Measurements from ENCODE around the gene CDH4.

The CDH4 gene

GRCh38 chr20:61784801-61785566, 532.9 kb downstream of the CDH4 start:
- no peak for DNase-seq (ENCODE audit: low read depth in 2 of 2)

DNA sequence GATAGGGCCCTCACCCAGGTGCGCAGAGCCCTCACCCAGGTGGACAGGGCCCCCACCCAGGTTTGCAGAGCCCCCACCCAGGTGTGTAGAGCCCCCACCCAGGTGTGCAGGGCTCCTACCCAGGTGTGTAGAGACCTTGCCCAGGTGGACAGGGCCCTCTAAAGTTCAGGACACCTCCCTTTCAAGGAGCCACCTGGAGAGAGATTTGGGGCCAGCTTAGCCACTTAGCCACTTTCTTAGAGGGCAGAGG, 533.4 kb downstream of the CDH4 start:
- no peak overlapping the region for H3K4me3 ChIP-seq (replicated peaks in 1 of 2; ENCODE audit: low read depth in 2 of 2, low read length in 2 of 2)
- no peak for TF ChIP-seq CTCF (IDR thresholded peaks at IDR 0.05; ENCODE audit: low read depth, low read length)
- DNase-seq (ENCODE audit: low read depth in 2 of 2), result no peak

More at GRCh38 chr20:61784801-61785566, 532.9 kb downstream of the CDH4 start:
- no peak for TF ChIP-seq CTCF (IDR thresholded peaks at IDR 0.05; ENCODE audit: low read depth, low read length)
- H3K4me3 ChIP-seq (replicated peaks in 1 of 2; ENCODE audit: low read depth in 2 of 2, low read length in 2 of 2), result no peak overlapping the region

- TF ChIP-seq CTCF (IDR thresholded peaks at IDR 0.05; ENCODE audit: low read depth, low read length), result no peak
- no peak for DNase-seq (ENCODE audit: low read depth in 2 of 2)
- no peak overlapping the region for H3K4me3 ChIP-seq (replicated peaks in 1 of 2; ENCODE audit: low read depth in 2 of 2, low read length in 2 of 2)
These were observed 534.2 kb downstream of the CDH4 start for GRCh38 chr20:61786230-61786629.

- TF ChIP-seq CTCF (IDR thresholded peaks at IDR 0.05; ENCODE audit: low read depth, low read length), result no peak
- H3K4me3 ChIP-seq (replicated peaks in 1 of 2; ENCODE audit: low read depth in 2 of 2, low read length in 2 of 2), result no peak overlapping the region
- no peak for DNase-seq (ENCODE audit: low read depth in 2 of 2)
These were observed 536.3 kb downstream of the CDH4 start for GRCh38 chr20:61788343-61788742.

- DNase-seq (ENCODE audit: low read depth in 2 of 2), result no peak
- TF ChIP-seq CTCF (IDR thresholded peaks at IDR 0.05; ENCODE audit: low read depth, low read length), result no peak
- H3K4me3 ChIP-seq (replicated peaks in 1 of 2; ENCODE audit: low read depth in 2 of 2, low read length in 2 of 2), result no peak overlapping the region
These were observed 537.3 kb downstream of the CDH4 start for GRCh38 chr20:61789329-61789728.

DNA sequence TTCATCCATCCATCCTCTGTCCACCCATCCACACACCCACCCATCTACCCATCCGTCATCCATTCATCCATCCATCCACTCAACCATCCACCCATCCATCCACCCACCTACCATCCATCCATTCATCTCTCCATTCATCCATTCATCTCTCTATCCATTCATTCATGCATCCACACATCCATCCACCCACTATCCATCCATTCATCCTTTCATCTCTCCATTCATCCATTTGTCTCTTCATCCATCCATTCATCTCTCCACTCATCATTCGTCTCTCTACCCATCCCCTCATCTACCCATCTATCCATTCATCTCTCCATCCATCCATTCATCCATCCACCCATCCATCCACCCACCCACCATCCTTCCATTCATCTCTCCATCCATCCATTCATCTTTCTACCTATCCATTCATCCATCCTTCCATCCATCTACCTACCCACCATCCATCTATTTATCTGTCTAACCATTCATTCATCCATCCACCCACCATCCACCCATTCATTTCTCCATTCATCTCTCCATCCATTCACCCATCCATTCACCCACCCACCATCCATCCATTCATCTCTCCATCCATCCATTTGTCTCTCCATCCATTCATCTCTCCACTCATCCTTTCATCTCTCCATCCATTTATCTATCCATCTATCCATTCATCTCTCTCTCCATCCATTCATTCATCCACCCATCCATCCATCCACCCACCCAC, 538.2 kb downstream of the CDH4 start:
- H3K4me3 ChIP-seq (replicated peaks in 1 of 2; ENCODE audit: low read depth in 2 of 2, low read length in 2 of 2), result no peak overlapping the region
- no peak for DNase-seq (ENCODE audit: low read depth in 2 of 2)
- no peak for TF ChIP-seq CTCF (IDR thresholded peaks at IDR 0.05; ENCODE audit: low read depth, low read length)
